ENCODE results near the gene TMEM154.

GRCh38 chr4:152672206-152673092 lies 7.3 kb downstream of the TMEM154 start:
- no peak for TF ChIP-seq POLR2A (IDR thresholded peaks at IDR 0.05)
- TF ChIP-seq CTCF (IDR thresholded peaks at IDR 0.05), result no peak
- no peak for TF ChIP-seq EP300 (IDR thresholded peaks at IDR 0.05)

All from tibial nerve (tissue), 4 donors.